HG03558 (cell line): Measurements from ENCODE around the gene ZNF582.

ENCODE experiments used
- ATAC-seq: cut with Tn5 transposase; IDR thresholded peaks from one replicate; pipeline ENCODE4 v1.9.1; 2021; ENCODE audit warnings: moderate number of reproducible peaks; ENCODE audit not compliant: unreplicated experiment; ENCODE audit errors: extremely low read depth

The ZNF582 gene

GRCh38 chr19:56393119-56394012, at the start of gene ZNF582:
Gene ZNF582 (minus strand): TSS chr19:56393534. CDS start chr19:56391752, 1,782 bp downstream.
- ATAC-seq, result peak; percentile 62

- ATAC-seq, result no peak
Measured at GRCh38 chr19:56441206-56441792, 48.0 kb upstream of the ZNF582 start.

GRCh38 chr19:56423985-56424353, 30.6 kb upstream of the ZNF582 start:
- ATAC-seq, result no peak

GRCh38 chr19:56423276-56423984, 30.1 kb upstream of the ZNF582 start:
- no peak for ATAC-seq

GRCh38 chr19:56405062-56405461, 11.7 kb upstream of the ZNF582 start:
- no peak for ATAC-seq

- no peak for ATAC-seq
Measured at GRCh38 chr19:56404705-56405056, 11.3 kb upstream of the ZNF582 start.

- ATAC-seq, result no peak
Measured at GRCh38 chr19:56403764-56404704, 10.7 kb upstream of the ZNF582 start, which contains the start of gene ZNF583. Gene ZNF583 (plus strand): TSS chr19:56404332. CDS start chr19:56407115, 2,783 bp downstream.

GRCh38 chr19:56403261-56403660, 9.9 kb upstream of the ZNF582 start:
- ATAC-seq, result no peak

- no peak for ATAC-seq
Measured at GRCh38 chr19:56400485-56400884, 7.2 kb upstream of the ZNF582 start.

GRCh38 chr19:56398809-56399208, 5.5 kb upstream of the ZNF582 start:
- ATAC-seq, result no peak

GRCh38 chr19:56383826-56384605, 9.3 kb downstream of the ZNF582 start:
- no peak for ATAC-seq

- ATAC-seq, result no peak
Measured at GRCh38 chr19:56377105-56377924, 16.0 kb downstream of the ZNF582 start.

- ATAC-seq, result no peak
Measured at GRCh38 chr19:56372281-56372680, 21.1 kb downstream of the ZNF582 start.

- ATAC-seq, result no peak
Measured at GRCh38 chr19:56369886-56370676, 23.3 kb downstream of the ZNF582 start.

GRCh38 chr19:56367829-56368711, 25.3 kb downstream of the ZNF582 start:
- no peak for ATAC-seq

- no peak for ATAC-seq
Measured at GRCh38 chr19:56360841-56361240, 32.5 kb downstream of the ZNF582 start.

GRCh38 chr19:56356944-56357343, 36.4 kb downstream of the ZNF582 start:
- ATAC-seq, result no peak
